Liver (tissue), 9 donors: ENCODE results near the gene PNKP. TPM values are rescaled to one million over a fixed set of nuclear protein-coding genes. Genes with fewer than 3 reads are reported as not detected.

ENCODE experiments used
- DNase-seq: peaks from one replicate; pipeline ENCODE4 v3.0.0-alpha.2; 2017; ENCODE audit warnings: low spot score
- H3K27ac ChIP-seq, 2 donors: one replicate each; pipeline ENCODE4 v1.7.0; 2013; ENCODE audit warnings: inconsistent platforms in 2 of 2, low read length in 2 of 2, control low read depth in 1 of 2, low read depth in 1 of 2, mild to moderate bottlenecking in 1 of 2
- H3K27me3 ChIP-seq, 4 donors: one replicate each; pipeline versions ENCODE4 v1.6.1 to v1.7.0; 2013; ENCODE audit warnings: low read length in 3 of 4, inconsistent platforms in 1 of 4, mild to moderate bottlenecking in 1 of 4, moderate library complexity in 1 of 4; ENCODE audit not compliant: control insufficient read depth in 4 of 4, insufficient read depth in 4 of 4
- H3K36me3 ChIP-seq, 4 donors: one replicate each; pipeline versions ENCODE4 v1.6.1 to v1.7.0; 2013; ENCODE audit warnings: low read length in 3 of 4, mild to moderate bottlenecking in 3 of 4, low read depth in 1 of 4, moderate library complexity in 1 of 4; ENCODE audit not compliant: control insufficient read depth in 4 of 4, insufficient read depth in 3 of 4
- H3K4me1 ChIP-seq, 4 donors: one replicate each; pipeline versions ENCODE4 v1.6.1 to v1.7.0; 2013; ENCODE audit warnings: low read length in 3 of 4, mild to moderate bottlenecking in 3 of 4, moderate library complexity in 1 of 4; ENCODE audit not compliant: control insufficient read depth in 4 of 4, insufficient read depth in 4 of 4
- H3K4me3 ChIP-seq, 3 donors: one replicate each; pipeline versions ENCODE4 v1.6.1 to v1.7.0; 2013; ENCODE audit warnings: low read length in 3 of 3, control low read depth in 1 of 3, low read depth in 1 of 3, mild to moderate bottlenecking in 1 of 3
- H3K9ac ChIP-seq, 2 donors: one replicate each; pipeline ENCODE4 v1.7.0; 2013; ENCODE audit warnings: low read length in 2 of 2, mild to moderate bottlenecking in 2 of 2, moderate library complexity in 2 of 2, control low read depth in 1 of 2, low read depth in 1 of 2
- H3K9me3 ChIP-seq, 4 donors: one replicate each; pipeline versions ENCODE4 v1.6.1 to v1.7.0; 2013; ENCODE audit warnings: low read length in 3 of 4; ENCODE audit not compliant: control insufficient read depth in 4 of 4
- ATF3 ChIP-seq: IDR thresholded peaks from 2 replicates; pipeline ENCODE4 v1.6.1; 2016; ENCODE audit warnings: antibody characterized with exemption
- CTCF ChIP-seq: fragments of 150-350 bp; IDR thresholded peaks from 2 replicates; pipeline ENCODE4 v1.5.1; 2017; ENCODE audit warnings: improper control_type of control experiment, low read depth, low read length; ENCODE audit not compliant: missing input control
- EGR1 ChIP-seq, 2 donors: IDR thresholded peaks; 2 replicates each; pipeline ENCODE4 v1.6.1; 2016 to 2018; ENCODE audit warnings: antibody characterized with exemption in 2 of 2, low read depth in 2 of 2
- FOXA1 ChIP-seq: IDR thresholded peaks from 2 replicates; pipeline ENCODE4 v1.6.1; 2016; ENCODE audit warnings: antibody characterized with exemption
- FOXA2 ChIP-seq: IDR thresholded peaks from 2 replicates; pipeline ENCODE4 v1.6.1; 2016; ENCODE audit warnings: antibody characterized with exemption
- GABPA ChIP-seq, 2 donors: IDR thresholded peaks in 1 of 2; conservative IDR thresholded peaks in 1 of 2; 2 replicates each; pipeline ENCODE4 v1.6.1; 2016; ENCODE audit warnings: antibody characterized with exemption in 2 of 2, mild to moderate bottlenecking in 1 of 2, moderate library complexity in 1 of 2
- HNF4A ChIP-seq, 2 donors: conservative IDR thresholded peaks; 2 replicates each; pipeline ENCODE4 v1.6.1; 2016; ENCODE audit warnings: antibody characterized with exemption in 2 of 2, mild to moderate bottlenecking in 2 of 2
- HNF4G ChIP-seq: IDR thresholded peaks from 2 replicates; pipeline ENCODE4 v1.6.1; 2016; ENCODE audit warnings: antibody characterized with exemption
- JUND ChIP-seq, 2 donors: IDR thresholded peaks; 2 replicates each; pipeline ENCODE4 v1.6.1; 2016; ENCODE audit warnings: antibody characterized with exemption in 2 of 2
- NR2F2 ChIP-seq: IDR thresholded peaks from 2 replicates; pipeline ENCODE4 v1.6.1; 2016; ENCODE audit warnings: antibody characterized with exemption
- RAD21 ChIP-seq, 2 donors: IDR thresholded peaks; 2 replicates each; pipeline ENCODE4 v1.6.1; 2016; ENCODE audit warnings: antibody characterized with exemption in 2 of 2, mild to moderate bottlenecking in 2 of 2
- REST ChIP-seq: IDR thresholded peaks from 2 replicates; pipeline ENCODE4 v1.6.1; 2016; ENCODE audit warnings: antibody characterized with exemption, mild to moderate bottlenecking
- RXRA ChIP-seq, 2 donors: IDR thresholded peaks; 2 replicates each; pipeline ENCODE4 v1.6.1; 2017 to 2018; ENCODE audit warnings: antibody characterized with exemption in 2 of 2, mild to moderate bottlenecking in 1 of 2
- SP1 ChIP-seq: IDR thresholded peaks from 2 replicates; pipeline ENCODE4 v1.6.1; 2018; ENCODE audit warnings: antibody characterized with exemption, mild to moderate bottlenecking
- TAF1 ChIP-seq: conservative IDR thresholded peaks from 2 replicates; pipeline ENCODE4 v1.6.1; 2016; ENCODE audit warnings: antibody characterized with exemption, mild to moderate bottlenecking
- YY1 ChIP-seq: IDR thresholded peaks from 2 replicates; pipeline ENCODE4 v1.6.1; 2016; ENCODE audit warnings: antibody characterized with exemption, mild to moderate bottlenecking
- ZBTB33 ChIP-seq: IDR thresholded peaks from 2 replicates; pipeline ENCODE4 v1.6.1; 2016; ENCODE audit warnings: antibody characterized with exemption
- WGBS: extraction: QIAGEN DNeasy Blood & Tissue Kit; methylation state at CpG from one replicate; pipeline ENCODE4 v1.1.7; 2013; 5-methylcytosine and 5-hydroxymethylcytosine counted together
- polyA plus RNA-seq, 2 donors: library from polyadenylated mRNA; stranded (reverse) in 1 of 2; unstranded in 1 of 2; fragments of 200-250 nt in 1 of 2; fragments of >200 nt in 1 of 2; fragmentation: Nextera tagmentation in 1 of 2; extraction: Ambion mirVana in 1 of 2; gene quantifications; one replicate each; pipeline versions ENCODE4 v1.2.1 to v1.2.3, GENCODE V29; 2013 to 2015
- total RNA-seq, 2 donors: library from RNA; depleted of rRNA; stranded (reverse); fragments of >200 nt; gene quantifications; one replicate each; pipeline ENCODE4 v1.2.3, GENCODE V29; 2014
- TF ChIP-seq, protein P1 (sequence below): IDR thresholded peaks from 2 replicates; pipeline ENCODE4 v1.6.1; 2016; ENCODE audit warnings: antibody characterized with exemption
- donor health status: healthy.
- donor health status: healthy.
- donor health status: healthy.
- donor health status: healthy.
- donor health status: healthy.

PNKP gene
- total and polyA plus RNA-seq, 4 donors = 17.3 to 30.9 (median 19.8) TPM

- TF ChIP-seq SP1 (no peak), RAD21 (IDR thresholded peaks at IDR 0.05) (no peak)
Observed at GRCh38 chr19:49840321-49840720, 27.1 kb downstream of the PNKP start (continued).

DNA sequence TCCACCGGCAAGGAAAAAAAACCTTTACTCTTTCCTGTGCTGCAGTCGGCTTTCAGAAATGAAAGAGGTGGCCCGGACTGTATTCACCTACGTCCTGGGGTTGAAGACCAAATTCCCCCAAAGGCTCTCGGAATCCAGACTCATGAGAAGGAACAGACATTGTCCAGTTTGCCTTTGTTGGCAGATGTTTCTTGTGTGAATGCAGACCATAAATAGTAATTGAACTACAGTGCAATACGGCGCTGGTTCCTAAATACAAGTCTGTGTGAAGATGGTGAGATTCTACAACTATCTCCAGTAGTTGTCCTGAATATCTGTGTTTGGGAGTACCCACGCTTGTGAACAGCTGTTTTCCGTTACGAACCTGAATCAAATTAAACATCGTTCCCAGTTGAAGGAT lies 27.7 kb downstream of the PNKP start:
- Histone ChIP-seq H3K9ac (no peak overlapping the region), H3K4me3 (no peak overlapping the region), H3K27me3 (no peaks in the 10 kb centered on the region), H3K9me3 (no peaks in the 10 kb centered on the region), H3K27ac (no peak overlapping the region), H3K4me1 (no peaks in the 10 kb centered on the region), H3K36me3 (peaks cover 4 to 23% (median 13%) of the 10 kb centered on the region in 4 donors)
- DNase-seq = no peak
- WGBS = 96% methylated on average over 11 of the region's 11 CpGs
- TF ChIP-seq YY1 (no peak), NR2F2 (no peak), FOXA1 (no peak), GABPA (IDR thresholded peaks at IDR 0.05 in 1 of 2, conservative IDR thresholded peaks at IDR 0.05 in 1 of 2) (no peak), SP1 (no peak), EGR1 (IDR thresholded peaks at IDR 0.05; ENCODE audit: low read depth in 2 of 2) (no peak), CTCF (no peak), HNF4A (conservative IDR thresholded peaks at IDR 0.05) (no peak), HNF4G (no peak), JUND (IDR thresholded peaks at IDR 0.05) (no peak), RXRA (IDR thresholded peaks at IDR 0.05) (no peak), TAF1 (no peak), REST (no peak)
- TF ChIP-seq, protein P1, sequence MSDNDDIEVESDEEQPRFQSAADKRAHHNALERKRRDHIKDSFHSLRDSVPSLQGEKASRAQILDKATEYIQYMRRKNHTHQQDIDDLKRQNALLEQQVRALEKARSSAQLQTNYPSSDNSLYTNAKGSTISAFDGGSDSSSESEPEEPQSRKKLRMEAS = no peak

GRCh38 chr19:49838885-49839588 lies 28.3 kb downstream of the PNKP start:
- H3K27ac ChIP-seq = no peak overlapping the region
- no peaks in the 10 kb centered on the region for H3K9me3 ChIP-seq
- H3K36me3 ChIP-seq = peaks cover 4 to 30% (median 17%) of the 10 kb centered on the region in 4 donors
- no peaks in the 10 kb centered on the region for H3K4me1 ChIP-seq
- no peak overlapping the region for H3K9ac ChIP-seq
- no peak overlapping the region for H3K4me3 ChIP-seq
- H3K27me3 ChIP-seq = no peaks in the 10 kb centered on the region
- 95% methylated on average over 18 of the region's 18 CpGs for whole genome bisulfite sequencing
- no peak for DNase-seq
- no peak for TF ChIP-seq CTCF
- TF ChIP-seq HNF4G = no peak
- TF ChIP-seq NR2F2 = no peak
- no peak for TF ChIP-seq SP1
- TF ChIP-seq YY1 = no peak
- no peak for TF ChIP-seq FOXA1
- no peak for TF ChIP-seq RXRA (IDR thresholded peaks at IDR 0.05)
- TF ChIP-seq FOXA2 = no peak
- TF ChIP-seq EGR1 (IDR thresholded peaks at IDR 0.05; ENCODE audit: low read depth in 2 of 2) = no peak
- TF ChIP-seq TAF1 = no peak
- TF ChIP-seq HNF4A (conservative IDR thresholded peaks at IDR 0.05) = no peak
- no peak for TF ChIP-seq ZBTB33
- TF ChIP-seq JUND (IDR thresholded peaks at IDR 0.05) = no peak
- TF ChIP-seq ATF3 = no peak
